Stimulated activated CD4-positive, alpha-beta T cell treated with anti-CD3 and anti-CD28 coated beads, Interleukin-15, amount 100 ng/mL, for 24 hours (primary cell): ENCODE measurements around the gene SDC4.

Source experiments
- DNase-seq: peaks from one replicate; pipeline ENCODE4 v3.0.0-alpha.2; 2020

Gene SDC4

GRCh38 chr20:45316150-45317080 is 31.8 kb downstream of the SDC4 start:
- no peak for DNase-seq

DNA sequence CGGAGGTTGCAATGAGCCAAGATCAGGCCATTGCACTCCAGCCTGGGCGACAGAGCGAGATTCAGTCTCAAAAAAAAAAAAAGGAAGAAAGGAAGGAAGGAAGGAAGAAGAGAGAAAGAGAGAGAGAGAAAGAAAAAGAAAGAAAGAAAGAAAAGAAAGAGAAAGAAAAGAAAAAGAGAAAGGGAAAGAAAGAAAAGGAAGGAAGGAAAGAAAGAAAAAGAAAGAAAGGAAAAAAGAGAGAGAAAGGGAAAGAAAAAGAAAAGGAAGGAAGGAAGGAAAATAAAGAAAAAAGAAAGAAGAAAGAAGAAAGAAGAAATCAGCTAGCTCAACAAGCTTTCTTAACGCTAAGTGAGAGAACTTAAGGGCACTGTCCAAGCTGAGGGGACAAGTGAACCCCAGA is 32.6 kb downstream of the SDC4 start:
- DNase-seq, result no peak

DNA sequence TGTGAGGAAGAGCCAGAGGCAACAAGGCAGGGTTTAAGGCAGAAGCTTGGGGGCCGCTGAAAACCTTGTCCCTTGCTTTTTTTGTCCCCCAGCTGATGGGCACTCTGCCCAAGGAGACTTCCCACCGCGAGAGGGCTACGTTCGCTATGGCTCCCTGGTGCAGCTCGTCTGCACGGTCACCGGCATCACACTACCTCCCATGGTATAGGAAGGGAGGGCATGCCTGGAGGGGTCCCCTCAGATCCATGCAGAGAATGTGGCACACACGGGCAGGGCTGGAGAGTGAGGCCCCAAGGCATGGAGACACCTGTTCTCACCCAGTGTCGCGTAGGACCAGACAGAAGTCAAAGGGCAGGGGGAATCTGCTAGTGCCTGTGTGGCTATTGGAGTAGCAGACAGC is 34.3 kb downstream of the SDC4 start:
- DNase-seq, result no peak

DNA sequence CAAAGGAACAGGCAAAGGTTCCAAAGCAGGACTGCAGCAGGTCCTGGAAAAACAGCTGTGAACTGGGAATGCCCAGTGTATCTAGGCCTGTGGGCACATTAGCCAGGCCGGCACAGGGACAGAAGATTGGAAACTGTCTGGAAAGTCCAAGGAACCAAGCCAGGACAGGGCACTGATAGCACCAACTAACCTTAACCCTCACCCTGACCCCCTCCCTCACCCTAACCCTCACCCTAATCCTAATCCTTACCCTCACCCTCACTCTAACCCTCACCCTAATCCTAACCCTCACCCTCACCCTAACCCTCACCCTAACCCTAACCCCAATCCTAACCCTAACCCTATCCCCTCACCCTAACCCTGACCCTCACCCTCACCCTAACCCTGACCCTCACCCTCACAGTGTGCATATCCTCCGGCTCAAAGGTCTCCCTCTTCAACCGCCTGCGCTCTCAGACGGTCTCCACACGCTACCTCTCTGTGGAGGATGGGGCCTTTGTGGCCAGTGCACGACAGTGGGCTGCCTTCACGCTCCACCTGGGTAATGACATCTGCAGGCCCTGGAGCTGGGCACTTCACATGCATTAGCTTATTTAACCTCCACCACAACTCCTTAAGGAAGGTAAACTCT is 35.0 kb downstream of the SDC4 start:
- no peak for DNase-seq

DNA sequence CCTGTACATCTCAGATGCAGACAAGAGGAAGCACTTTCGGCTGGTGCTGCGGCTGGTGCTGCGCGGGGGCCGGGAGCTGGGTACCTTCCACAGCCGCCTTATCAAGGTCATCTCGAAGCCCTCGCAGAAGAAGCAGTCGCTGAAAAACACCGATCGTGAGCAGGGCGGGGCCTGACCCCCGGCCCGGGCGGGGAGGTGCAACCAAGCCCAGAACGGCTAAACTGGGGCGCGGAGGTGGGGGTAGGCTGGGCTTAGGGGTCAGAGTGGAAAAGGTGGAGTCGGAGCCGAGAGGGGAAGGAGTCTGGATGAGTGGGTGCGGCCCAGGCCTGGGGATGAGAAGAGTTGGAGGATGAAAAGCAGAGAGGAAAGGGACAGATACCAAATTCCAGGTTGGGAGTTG is 36.0 kb downstream of the SDC4 start:
- DNase-seq, result no peak

DNA sequence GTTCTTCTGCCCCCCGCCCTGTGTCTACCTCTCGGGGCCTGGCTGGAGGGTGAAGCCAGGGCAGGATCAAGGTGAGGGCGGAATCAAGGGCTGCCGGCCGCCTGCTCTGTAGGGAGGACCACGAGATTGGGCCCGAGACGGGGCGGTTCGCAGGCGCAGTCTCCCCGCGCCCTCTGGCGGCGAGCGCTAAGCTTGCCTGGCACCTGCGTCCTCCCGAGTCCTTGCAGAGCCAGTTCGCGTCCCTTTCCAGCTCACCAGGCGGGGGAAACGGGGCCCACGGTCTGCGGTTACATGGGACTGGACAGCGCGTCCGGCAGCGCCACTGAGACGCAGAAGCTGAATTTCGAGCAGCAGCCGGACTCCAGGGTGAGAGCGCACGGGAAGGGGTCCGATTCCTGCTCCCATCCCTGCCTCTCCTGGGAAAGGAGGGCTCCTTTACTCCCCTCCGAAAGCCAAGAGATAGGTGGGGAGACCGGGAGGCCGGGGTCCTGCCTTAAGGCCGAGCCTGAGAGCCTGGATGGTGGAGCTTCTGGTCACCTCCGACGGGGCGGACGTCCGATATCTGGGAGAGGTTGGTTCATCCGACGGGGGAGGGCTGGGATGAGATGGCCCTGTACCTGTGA is 36.5 kb downstream of the SDC4 start:
- DNase-seq, result peak; percentile 83

- no peak for DNase-seq
These were observed 39.1 kb downstream of the SDC4 start for GRCh38 chr20:45309075-45309474.

GRCh38 chr20:45308117-45308778 is 40.0 kb downstream of the SDC4 start, which contains the start of gene MATN4:
Gene MATN4, minus strand, starts transcription at chr20:45308299. Its CDS starts 2,717 bp downstream, at chr20:45305582.
- no peak for DNase-seq

- DNase-seq, result no peak
These were observed 41.1 kb downstream of the SDC4 start for GRCh38 chr20:45307076-45307640.

DNA sequence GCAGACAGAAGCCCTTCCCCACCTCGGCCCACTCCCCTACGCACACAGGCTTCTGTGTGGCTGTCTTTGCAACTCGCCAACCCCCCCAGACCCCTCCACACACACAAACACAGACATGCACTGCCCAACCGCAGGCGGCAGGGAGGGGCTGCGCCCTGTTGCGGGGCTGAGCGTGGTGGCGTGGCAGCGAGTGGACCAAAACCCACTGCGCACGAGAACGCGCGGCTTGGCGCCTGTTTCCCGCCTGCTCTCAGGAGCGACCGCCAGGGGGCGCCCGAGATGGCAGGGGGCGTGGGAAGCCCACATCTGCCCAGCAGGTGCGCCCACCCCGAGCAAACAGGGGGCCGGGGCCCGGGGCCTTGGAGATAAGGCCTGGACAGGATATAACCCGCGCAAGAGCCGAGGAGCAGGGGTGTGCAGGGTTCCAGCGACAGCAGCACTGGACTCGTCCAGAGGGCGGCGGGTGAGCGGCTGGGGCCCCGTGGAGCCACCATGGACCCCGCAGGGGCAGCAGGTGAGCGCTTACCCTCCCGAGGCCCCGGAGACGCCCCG is 41.7 kb downstream of the SDC4 start, which contains the start of gene RBPJL:
TSS of gene RBPJL (plus strand) at position 410 of the 552 bp plus-strand sequence. CDS start at position 493, 83 bp downstream.
- peak; percentile 62 for DNase-seq

- no peak for DNase-seq
These were observed 43.0 kb downstream of the SDC4 start for GRCh38 chr20:45305262-45305661.

GRCh38 chr20:45304464-45304999 is 43.7 kb downstream of the SDC4 start:
- no peak for DNase-seq

GRCh38 chr20:45303586-45304463 is 44.4 kb downstream of the SDC4 start:
- DNase-seq, result no peak

GRCh38 chr20:45301824-45302271 is 46.4 kb downstream of the SDC4 start:
- no peak for DNase-seq

GRCh38 chr20:45300961-45301360 is 47.3 kb downstream of the SDC4 start:
- peak; percentile 64 for DNase-seq

- no peak for DNase-seq
These were observed 48.4 kb downstream of the SDC4 start for GRCh38 chr20:45299786-45300185.

GRCh38 chr20:45297786-45298497 is 50.3 kb downstream of the SDC4 start:
- no peak for DNase-seq

GRCh38 chr20:45294659-45295058 is 53.6 kb downstream of the SDC4 start:
- DNase-seq, result no peak

- DNase-seq, result no peak
These were observed 54.2 kb downstream of the SDC4 start for GRCh38 chr20:45294003-45294368.
